ENCODE measurements around the gene LYG1.
"Not testable (repeated sequence)": the region's sequence is repeated elsewhere in the genome, so short reads cannot be mapped to it uniquely, and the experiment has no call there.

The LYG1 gene

DNA sequence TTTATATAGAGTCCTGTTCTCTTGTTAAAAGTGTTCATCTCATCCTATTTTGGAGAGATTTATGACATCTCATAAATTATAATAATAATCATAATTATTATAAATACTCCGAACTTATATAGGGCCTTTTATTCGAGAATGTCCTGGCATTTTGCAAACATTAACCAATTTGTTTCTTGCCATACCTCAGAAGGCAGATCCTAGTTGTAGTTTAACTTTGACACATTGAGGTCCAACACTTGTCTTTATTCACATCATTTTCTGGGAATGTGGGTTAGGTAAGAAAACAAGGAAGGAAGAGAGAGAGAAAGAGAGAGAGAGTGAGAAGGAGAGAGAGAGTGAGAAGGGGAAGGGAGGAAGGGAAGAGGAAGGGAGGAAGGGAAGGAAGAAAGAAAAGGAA, at the start of gene LYG1:
TSS of gene LYG1 (minus strand) at position 101 of the 400 bp plus-strand sequence. CDS start 5,527 bp downstream, outside the sequence.
- not testable (repeated sequence) for DNase-seq (ENCODE audit: low read depth); H3K4me3 ChIP-seq (ENCODE audit: control insufficient read depth, low read depth, low read length)

DNA sequence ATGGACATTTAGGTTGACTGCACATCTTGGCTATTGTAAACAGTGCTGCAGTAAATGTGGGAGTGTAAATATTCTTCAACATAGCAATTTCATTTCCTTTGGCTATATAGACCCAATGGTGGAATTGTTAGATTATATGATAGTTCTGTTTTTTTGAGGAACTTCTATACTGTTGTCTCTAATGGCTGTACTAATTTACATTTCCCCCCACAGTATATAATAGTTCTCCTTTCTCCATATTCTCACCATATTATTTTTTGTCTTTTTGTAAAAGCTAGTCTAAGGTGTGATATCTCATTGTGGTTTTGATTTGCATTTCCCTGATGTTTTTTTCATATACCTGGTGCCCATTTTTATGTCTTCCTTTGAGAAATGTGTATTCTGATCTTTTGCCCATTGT, 49.2 kb upstream of the LYG1 start:
- TF ChIP-seq, protein P1, sequence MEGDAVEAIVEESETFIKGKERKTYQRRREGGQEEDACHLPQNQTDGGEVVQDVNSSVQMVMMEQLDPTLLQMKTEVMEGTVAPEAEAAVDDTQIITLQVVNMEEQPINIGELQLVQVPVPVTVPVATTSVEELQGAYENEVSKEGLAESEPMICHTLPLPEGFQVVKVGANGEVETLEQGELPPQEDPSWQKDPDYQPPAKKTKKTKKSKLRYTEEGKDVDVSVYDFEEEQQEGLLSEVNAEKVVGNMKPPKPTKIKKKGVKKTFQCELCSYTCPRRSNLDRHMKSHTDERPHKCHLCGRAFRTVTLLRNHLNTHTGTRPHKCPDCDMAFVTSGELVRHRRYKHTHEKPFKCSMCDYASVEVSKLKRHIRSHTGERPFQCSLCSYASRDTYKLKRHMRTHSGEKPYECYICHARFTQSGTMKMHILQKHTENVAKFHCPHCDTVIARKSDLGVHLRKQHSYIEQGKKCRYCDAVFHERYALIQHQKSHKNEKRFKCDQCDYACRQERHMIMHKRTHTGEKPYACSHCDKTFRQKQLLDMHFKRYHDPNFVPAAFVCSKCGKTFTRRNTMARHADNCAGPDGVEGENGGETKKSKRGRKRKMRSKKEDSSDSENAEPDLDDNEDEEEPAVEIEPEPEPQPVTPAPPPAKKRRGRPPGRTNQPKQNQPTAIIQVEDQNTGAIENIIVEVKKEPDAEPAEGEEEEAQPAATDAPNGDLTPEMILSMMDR (IDR thresholded peaks at IDR 0.05; ENCODE audit: control insufficient read depth, insufficient read depth, low read depth, low read length, missing control alignments): no peak
- no peak overlapping the region for H3K4me3 ChIP-seq (ENCODE audit: control insufficient read depth, low read depth, low read length)
- DNase-seq (ENCODE audit: low read depth): no peak

DNA sequence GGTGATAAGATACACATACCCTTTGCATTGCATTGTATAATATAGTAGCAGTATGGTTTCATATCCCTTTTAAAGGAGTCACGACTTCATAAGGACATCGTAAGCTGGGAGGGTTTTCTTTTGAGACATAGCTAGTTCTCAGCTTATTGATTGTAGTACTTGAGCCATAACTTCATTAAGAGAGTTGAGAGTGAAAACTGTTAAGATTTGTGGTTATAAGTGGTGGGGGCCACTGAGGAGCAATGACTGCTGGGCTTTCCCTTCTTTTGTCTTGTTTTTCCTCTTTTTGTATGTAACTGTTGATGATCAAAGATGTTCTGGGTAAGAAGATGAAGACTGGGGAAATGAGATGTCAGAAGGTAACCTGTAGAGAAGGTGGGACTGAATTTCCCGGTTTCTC, 47.2 kb upstream of the LYG1 start:
- TF ChIP-seq, protein P1 (IDR thresholded peaks at IDR 0.05; ENCODE audit: control insufficient read depth, insufficient read depth, low read depth, low read length, missing control alignments): no peak
- no peak for DNase-seq (ENCODE audit: low read depth)
- H3K4me3 ChIP-seq (ENCODE audit: control insufficient read depth, low read depth, low read length): no peak overlapping the region

DNA sequence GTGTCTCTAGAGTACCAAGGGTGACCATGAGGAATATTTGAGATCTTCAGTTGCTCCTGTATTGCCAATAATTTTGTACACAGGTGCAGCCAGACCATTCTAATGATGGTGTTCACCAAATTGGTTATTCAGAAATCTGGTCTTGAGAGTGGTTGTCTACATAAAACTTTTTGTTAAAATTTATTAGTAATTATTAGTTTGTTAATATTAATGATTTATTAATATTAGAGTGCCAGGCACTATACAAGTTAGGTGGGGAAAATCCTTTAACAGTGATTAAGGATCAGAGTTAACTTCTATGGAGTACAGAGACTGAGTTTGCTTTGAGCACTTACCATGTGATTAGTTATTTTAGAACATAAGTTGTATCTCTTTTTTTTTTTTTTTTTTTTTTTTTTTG, 45.2 kb upstream of the LYG1 start:
- DNase-seq (ENCODE audit: low read depth): no peak
- TF ChIP-seq, protein P1 (IDR thresholded peaks at IDR 0.05; ENCODE audit: control insufficient read depth, insufficient read depth, low read depth, low read length, missing control alignments): no peak
- H3K4me3 ChIP-seq (ENCODE audit: control insufficient read depth, low read depth, low read length): no peak overlapping the region

DNA sequence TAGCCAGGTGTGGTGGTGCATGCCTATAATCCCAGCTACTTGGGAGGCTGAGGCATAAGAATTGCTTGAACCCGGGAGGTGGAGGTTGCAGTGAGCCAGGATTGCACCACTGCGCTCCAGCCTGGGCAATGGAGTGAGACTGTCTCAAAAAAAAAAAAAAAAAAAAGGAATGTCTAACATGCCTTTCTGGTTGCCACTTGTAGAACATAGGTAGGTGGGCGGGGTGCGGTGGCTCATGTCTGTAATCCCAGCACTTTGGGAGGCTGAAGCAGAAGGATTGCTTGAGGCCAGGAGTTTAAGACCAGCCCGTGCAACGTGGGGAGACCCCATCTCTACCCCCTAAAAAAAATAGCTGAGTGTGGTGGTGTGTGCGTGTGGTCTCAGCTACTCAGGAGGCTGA, 44.4 kb upstream of the LYG1 start:
- not testable (repeated sequence) for DNase-seq (ENCODE audit: low read depth); H3K4me3 ChIP-seq (ENCODE audit: control insufficient read depth, low read depth, low read length)

DNA sequence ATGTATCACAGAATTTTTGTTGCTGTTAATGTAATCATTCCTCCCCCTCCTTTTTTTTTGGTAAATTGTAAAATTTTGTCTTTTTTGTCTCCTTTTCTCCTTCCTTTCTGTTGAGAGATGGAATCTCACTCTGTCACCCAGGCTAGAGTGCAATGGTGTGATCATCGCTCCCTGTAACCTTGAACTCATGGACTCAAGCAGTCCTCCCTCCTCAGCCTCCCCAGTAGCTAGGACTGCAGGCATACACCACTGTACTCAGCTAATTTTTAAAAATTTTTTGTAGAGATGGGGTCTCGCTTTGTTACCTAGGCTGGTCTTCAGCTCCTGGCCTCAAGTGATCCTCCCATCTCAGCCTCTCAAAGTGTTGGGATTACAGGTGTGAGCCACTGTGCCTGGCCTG, 41.5 kb upstream of the LYG1 start:
- TF ChIP-seq, protein P1 (IDR thresholded peaks at IDR 0.05; ENCODE audit: control insufficient read depth, insufficient read depth, low read depth, low read length, missing control alignments): no peak
- DNase-seq (ENCODE audit: low read depth): no peak

DNA sequence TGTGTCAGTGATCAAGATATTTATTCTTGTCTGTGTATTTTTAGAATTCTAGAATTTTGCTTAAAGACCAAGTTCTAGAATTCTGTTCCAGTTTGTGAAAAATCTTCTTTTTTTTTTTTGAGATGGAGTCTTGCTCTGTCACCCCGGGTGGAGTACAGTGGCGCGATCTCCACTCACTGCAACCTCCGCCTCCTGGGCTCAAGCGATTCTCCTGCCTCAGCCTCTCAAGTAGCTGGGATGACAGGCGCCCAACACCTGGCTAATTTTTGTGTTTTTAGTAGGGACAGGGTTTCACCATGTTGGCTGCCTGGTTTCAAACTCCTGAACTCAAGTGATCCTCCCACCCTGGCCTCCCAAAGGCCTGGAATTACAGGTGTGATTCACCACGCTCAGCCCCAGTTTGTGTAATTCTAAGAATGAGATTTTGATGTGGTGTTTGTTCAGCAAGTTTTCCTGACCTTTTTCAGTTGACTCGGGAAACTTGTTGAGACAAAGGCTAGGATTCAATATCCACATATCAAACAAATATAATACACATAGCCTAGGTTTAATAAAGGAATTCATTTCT, 39.8 kb upstream of the LYG1 start:
- TF ChIP-seq, protein P1 (IDR thresholded peaks at IDR 0.05; ENCODE audit: control insufficient read depth, insufficient read depth, low read depth, low read length, missing control alignments): no peak
- DNase-seq (ENCODE audit: low read depth): no peak

More for the DNA sequence above, 41.5 kb upstream of the LYG1 start:
- H3K4me3 ChIP-seq (ENCODE audit: control insufficient read depth, low read depth, low read length): no peak overlapping the region

DNA sequence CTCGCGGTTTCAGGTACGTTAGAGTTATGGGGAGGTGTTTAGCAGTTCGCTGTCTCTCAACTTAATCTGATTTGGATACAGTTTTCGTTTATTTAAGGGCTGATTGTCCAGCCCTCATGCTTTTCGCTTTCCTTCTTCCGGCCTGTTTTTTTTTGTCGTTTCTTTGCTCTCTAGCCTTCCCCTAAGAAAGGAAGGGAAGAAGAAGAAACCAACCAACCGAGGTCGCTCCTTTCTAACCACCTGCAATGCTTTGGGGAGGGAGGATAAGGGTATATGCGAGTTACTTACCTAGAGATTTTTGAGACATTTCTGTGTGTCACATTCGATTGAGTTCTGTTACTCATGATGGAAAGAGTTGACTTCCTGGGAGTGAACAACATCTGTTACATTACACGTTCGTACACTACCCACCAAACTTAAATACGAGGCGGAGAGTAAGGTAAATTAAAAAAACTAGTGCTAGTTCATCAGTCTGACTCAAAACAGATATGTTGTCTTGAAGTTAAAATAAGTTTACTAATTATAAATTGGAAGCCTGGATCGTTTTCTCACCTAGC, 37.1 kb upstream of the LYG1 start:
- H3K4me3 ChIP-seq (ENCODE audit: control insufficient read depth, low read depth, low read length): peak overlapping the region; percentile 99
- TF ChIP-seq, protein P1 (IDR thresholded peaks at IDR 0.05; ENCODE audit: control insufficient read depth, insufficient read depth, low read depth, low read length, missing control alignments): no peak
- DNase-seq (ENCODE audit: low read depth): no peak

More for the DNA sequence above, 39.8 kb upstream of the LYG1 start:
- H3K4me3 ChIP-seq (ENCODE audit: control insufficient read depth, low read depth, low read length): no peak overlapping the region

Measured in AG09309 (cell line).